Psoas muscle (tissue), 8 donors: ENCODE results near the gene PRLR. TPM values are rescaled to one million over a fixed set of nuclear protein-coding genes. Genes with fewer than 3 reads are reported as not detected.
"Not testable (repeated sequence)": the region's sequence is repeated elsewhere in the genome, so short reads cannot be mapped to it uniquely, and the experiment has no call there.

Experiments used
- ATAC-seq, 4 donors: fragments of 200-7000 bp; cut with Tn5 transposase; one replicate each; pipeline ENCODE4 v1.9.1; 2020; ENCODE audit warnings: moderate library complexity in 3 of 4, mild to moderate bottlenecking in 2 of 4
- DNase-seq, 2 donors: peaks; one replicate each; pipeline ENCODE4 v3.0.0-alpha.2; 2020
- H3K27ac ChIP-seq: fragments of 200-600 bp; one replicate; pipeline ENCODE4 v1.8.0; 2022
- H3K27me3 ChIP-seq, 3 donors: fragments of 200-600 bp in 1 of 3; one replicate each; pipeline versions ENCODE4 v1.6.1 to v1.8.0; 2013 to 2022; ENCODE audit warnings: low read length in 2 of 3, mild to moderate bottlenecking in 2 of 3, moderate library complexity in 1 of 3; ENCODE audit not compliant: insufficient read depth in 3 of 3
- H3K36me3 ChIP-seq, 2 donors: fragments of 200-600 bp in 1 of 2; one replicate each; pipeline versions ENCODE4 v1.6.1 to v1.8.0; 2013 to 2022; ENCODE audit warnings: low read depth in 1 of 2, mild to moderate bottlenecking in 1 of 2, moderate library complexity in 1 of 2; ENCODE audit not compliant: insufficient read depth in 1 of 2
- H3K4me1 ChIP-seq: fragments of 200-600 bp; one replicate; pipeline ENCODE4 v1.8.0; 2022
- H3K4me3 ChIP-seq: fragments of 200-600 bp; one replicate; pipeline ENCODE4 v1.8.0; 2022; ENCODE audit warnings: mild to moderate bottlenecking
- H3K9me3 ChIP-seq: fragments of 200-600 bp; one replicate; pipeline ENCODE4 v1.8.0; 2022
- CTCF ChIP-seq: fragments of 200-600 bp; IDR thresholded peaks from one replicate; pipeline ENCODE4 v1.8.0; 2022; ENCODE audit warnings: antibody characterized with exemption
- WGBS, 3 donors: extraction: QIAGEN DNeasy Blood & Tissue Kit; methylation state at CpG; one replicate each; pipeline versions ENCODE4 v1.1.6 to v1.1.7; 2013; 5-methylcytosine and 5-hydroxymethylcytosine counted together
- intact Hi-C, 2 donors: fragments of 100-400 bp; cut with DNase I; formaldehyde crosslinking; loops; one replicate each; pipeline versions ENCODE4 v1.11.0 to v1.14.2; 2022
- polyA plus RNA-seq, 3 donors: library from polyadenylated mRNA; stranded (reverse); fragments of 200-250 nt; gene quantifications; one replicate each; pipeline ENCODE4 v1.2.3, GENCODE V29; 2013
- total RNA-seq, 4 donors: library from RNA; stranded (reverse); fragmentation: NEBNext Ultra II Directional in 2 of 4; extraction: Animal tissue kit (Norgen Biotek cat#: 25700) in 2 of 4; gene quantifications; one replicate each; pipeline versions ENCODE4 v1.2.1 to v1.2.4, GENCODE V29; 2021 to 2023
- donor health status: healthy with polysubstance abuse.
- donor health status: DM: no; HTN: no; CAD: no; lungs with moderate emphysema.
- donor health status: Bipolar disorder and iron deficiency.
- donor health status: healthy.
- donor health status: DM: yes; HTN: yes; CAD: no.
- donor health status: DM: no; HTN: no; CAD: no.
- donor health status: DM: no; HTN: no; CAD: no.
- donor health status: DM: yes; HTN: yes; CAD: no.

Gene PRLR
- total and polyA plus RNA-seq, 7 donors = 0.03 to 0.32 (median 0.09) TPM

DNA sequence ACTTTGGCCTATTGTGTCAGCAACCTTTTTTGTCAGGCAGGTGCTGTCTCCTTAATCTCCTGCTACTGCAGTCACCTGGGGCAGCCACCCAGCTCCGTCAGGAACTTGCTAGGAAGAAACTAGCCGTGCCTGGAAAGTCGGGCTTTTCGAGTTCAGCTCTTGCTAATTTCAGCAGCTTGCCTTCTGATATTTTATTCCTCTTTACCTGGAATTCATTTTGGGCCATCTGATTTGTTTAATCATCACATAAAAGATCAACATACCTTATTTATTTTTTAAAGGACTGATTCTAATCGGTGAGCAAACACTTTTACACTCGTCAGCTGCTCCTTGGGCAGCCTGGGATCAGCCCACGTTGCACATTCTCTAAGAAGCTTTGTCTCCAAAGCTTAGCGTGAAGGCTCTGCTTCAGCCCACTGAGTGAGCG is 42.2 kb downstream of the PRLR start:
- H3K4me1 ChIP-seq = no peaks in the 10 kb centered on the region
- TF ChIP-seq CTCF = no peak
- intact Hi-C loops = no loop called here
- H3K27me3 ChIP-seq = no peaks in the 10 kb centered on the region
- H3K9me3 ChIP-seq = no peaks in the 10 kb centered on the region
- ATAC-seq (no peak), DNase-seq (no peak)
- no peaks in the 10 kb centered on the region for H3K36me3 ChIP-seq
- H3K27ac ChIP-seq = no peak overlapping the region
- no peak overlapping the region for H3K4me3 ChIP-seq
- WGBS, 3 donors = 71 to 77% (median 72%) methylated on average over 9 of the region's 9 CpGs

- H3K9me3 ChIP-seq, DNase-seq, H3K27ac ChIP-seq, ATAC-seq, intact Hi-C loops, H3K4me3 ChIP-seq, H3K27me3 ChIP-seq, H3K36me3 ChIP-seq, H3K4me1 ChIP-seq: not testable (repeated sequence)
- WGBS, 3 donors = 85 to 90% (median 88%) methylated on average over 3 of the region's 3 CpGs
Measured at GRCh38 chr5:35187621-35188020, 42.7 kb downstream of the PRLR start.

GRCh38 chr5:35186749-35187148 is 43.5 kb downstream of the PRLR start:
- intact Hi-C loops = no loop called here

DNA sequence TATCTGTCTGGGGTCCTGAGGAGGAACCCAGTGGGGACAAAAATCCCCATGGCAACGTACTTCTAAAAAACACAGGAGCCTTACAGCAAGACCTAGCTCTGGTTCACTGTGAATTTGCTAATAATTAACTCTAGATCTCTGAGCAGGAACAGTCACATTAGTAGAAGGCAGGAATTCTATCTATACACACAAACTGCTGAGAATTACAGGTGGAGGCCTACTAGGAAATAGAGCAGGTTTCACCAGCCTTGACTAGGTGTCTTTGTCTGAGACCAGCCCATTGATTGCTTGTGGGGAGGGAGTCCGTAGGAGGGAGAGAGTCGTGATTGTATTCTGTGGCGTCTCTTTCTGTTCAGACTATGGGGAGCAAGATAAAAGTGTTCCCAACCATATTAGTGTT is 44.8 kb downstream of the PRLR start:
- no peaks in the 10 kb centered on the region for H3K27me3 ChIP-seq
- no peak for TF ChIP-seq CTCF
- DNase-seq = no peak
- ATAC-seq = no peak
- no peaks in the 10 kb centered on the region for H3K36me3 ChIP-seq
- H3K9me3 ChIP-seq = no peaks in the 10 kb centered on the region
- no peak overlapping the region for H3K27ac ChIP-seq
- intact Hi-C loops = no loop called here
- no peaks in the 10 kb centered on the region for H3K4me1 ChIP-seq
- H3K4me3 ChIP-seq = no peak overlapping the region
- 82 to 94% (median 89%) methylated on average over 4 of the region's 4 CpGs for WGBS, 3 donors

More at GRCh38 chr5:35186749-35187148, 43.5 kb downstream of the PRLR start:
- Histone ChIP-seq H3K4me1 (no peaks in the 10 kb centered on the region), H3K27ac (no peak overlapping the region), H3K27me3 (no peaks in the 10 kb centered on the region), H3K4me3 (no peak overlapping the region), H3K9me3 (no peaks in the 10 kb centered on the region), H3K36me3 (no peaks in the 10 kb centered on the region)
- TF ChIP-seq CTCF = no peak
- WGBS, 3 donors = 79 to 91% (median 80%) methylated on average over 5 of the region's 5 CpGs
- no peak for ATAC-seq
- DNase-seq = no peak

DNA sequence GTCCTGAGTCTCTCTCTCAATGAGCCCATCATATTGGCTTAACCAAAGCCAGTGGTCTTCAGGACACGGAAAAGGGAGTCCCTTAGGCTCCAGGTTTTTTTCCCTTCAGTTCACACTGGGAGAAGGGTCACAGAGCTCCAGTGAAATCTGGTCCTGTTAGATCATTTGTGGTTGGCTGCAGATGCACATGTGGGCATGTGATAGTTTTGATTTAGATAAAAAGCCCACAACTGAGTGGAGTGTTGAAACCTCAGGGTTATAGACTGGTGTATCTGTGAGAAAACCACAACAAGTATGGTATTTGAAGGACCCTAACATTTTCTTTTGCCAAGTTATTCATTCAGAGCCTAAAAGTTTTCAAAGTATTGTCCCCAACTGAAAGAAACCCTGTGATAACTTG is 46.7 kb downstream of the PRLR start:
- H3K4me3 ChIP-seq = no peak overlapping the region
- WGBS, 3 donors = 89 to 91% (median 91%) methylated on average over 1 of the region's 1 CpG
- no peaks in the 10 kb centered on the region for H3K36me3 ChIP-seq
- no peak overlapping the region for H3K27ac ChIP-seq
- no peaks in the 10 kb centered on the region for H3K27me3 ChIP-seq
- no peaks in the 10 kb centered on the region for H3K9me3 ChIP-seq
- no peaks in the 10 kb centered on the region for H3K4me1 ChIP-seq
- no peak for DNase-seq
- no peak for ATAC-seq
- no peak for TF ChIP-seq CTCF
- intact Hi-C loops = no loop called here
